ENCODE results near the gene CHPF2. TPM values are rescaled to one million over a fixed set of nuclear protein-coding genes. Genes with fewer than 3 reads are reported as not detected.

Gene CHPF2
- total and polyA plus RNA-seq, 2 of the 13 experiments (the other 11 are each of a cell fraction or from before 2014, with no cell fraction given), result 15.4 to 21.5 TPM

- TF ChIP-seq ZBED4 (CRISPR knock-in tag; IDR thresholded peaks at IDR 0.05; ENCODE audit: borderline replicate concordance) (no peak), RORA (CRISPR knock-in tag; IDR thresholded peaks at IDR 0.05) (no peak), FOXK1 (CRISPR knock-in tag; IDR thresholded peaks at IDR 0.05; ENCODE audit: borderline replicate concordance, low read depth) (peak; percentile 81; the same call in 1 of the 2 replicates), SALL2 (CRISPR knock-in tag; IDR thresholded peaks at IDR 0.05) (peak; percentile 85), ZGPAT (CRISPR knock-in tag; IDR thresholded peaks at IDR 0.05) (peak; percentile 71; the same call in 1 of the 2 replicates), ZNF432 (CRISPR knock-in tag; IDR thresholded peaks at IDR 0.05; ENCODE audit: borderline replicate concordance) (no peak), MIER3 (CRISPR knock-in tag; IDR thresholded peaks at IDR 0.05; ENCODE audit: borderline replicate concordance) (peak; percentile 79; the same call in 1 of the 2 replicates), U2AF2 (IDR thresholded peaks at IDR 0.05; ENCODE audit: low read depth, low read length) (no peak), FIP1L1 (IDR thresholded peaks at IDR 0.05; ENCODE audit: borderline replicate concordance, insufficient read depth, low read depth, low read length) (peak; percentile 76; the same call in 1 of the 2 replicates), CERS6 (CRISPR knock-in tag; IDR thresholded peaks at IDR 0.05) (no peak), ZSCAN9 (CRISPR knock-in tag; IDR thresholded peaks at IDR 0.05; ENCODE audit: borderline replicate concordance) (0 out of 2 replicates have a peak, but pooled peaks have one; percentile 24), ATF3 (CRISPR knock-in tag; IDR thresholded peaks at IDR 0.05) (no peak), SP5 (CRISPR knock-in tag; IDR thresholded peaks at IDR 0.05; ENCODE audit: borderline replicate concordance, low read depth) (peak; percentile 50; the same call in 1 of the 2 replicates), HNRNPH1 (optimal IDR thresholded peaks at IDR 0.05; ENCODE audit: low read depth, low read length) (no peak), SPEN (CRISPR knock-in tag; IDR thresholded peaks at IDR 0.05; ENCODE audit: low read depth) (peak; percentile 80; the same call in 1 of the 2 replicates), TFE3 (CRISPR knock-in tag; IDR thresholded peaks at IDR 0.05) (peak; percentile 38; the same call in 1 of the 2 replicates), HDAC6 (IDR thresholded peaks at IDR 0.05; ENCODE audit: low read depth, low read length) (no peak), FOSL2 (CRISPR knock-in tag; IDR thresholded peaks at IDR 0.05) (peak; percentile 36; the same call in 1 of the 2 replicates), PAF1 (CRISPR knock-in tag; IDR thresholded peaks at IDR 0.05) (no peak)
These were observed 5.2 kb upstream of the CHPF2 start, which contains the start of gene ABCF2 (continued) for GRCh38 chr7:151226875-151227782.

Data from HepG2 (cell line).